ENCODE results near the gene RPS6KA2.
"Not testable (repeated sequence)": the region's sequence is repeated elsewhere in the genome, so short reads cannot be mapped to it uniquely, and the experiment has no call there.

Gene RPS6KA2

GRCh38 chr6:166591961-166592520 lies 35.0 kb downstream of the RPS6KA2 start:
- DNase-seq (ENCODE audit: low read depth), result no peak

GRCh38 chr6:166591026-166591425 lies 36.0 kb downstream of the RPS6KA2 start:
- no peak for DNase-seq (ENCODE audit: low read depth)

- no peak for DNase-seq (ENCODE audit: low read depth)
Measured at GRCh38 chr6:166589786-166590574, 37.1 kb downstream of the RPS6KA2 start.

- DNase-seq (ENCODE audit: low read depth), result no peak
Measured at GRCh38 chr6:166589337-166589731, 37.7 kb downstream of the RPS6KA2 start.

- no peak for DNase-seq (ENCODE audit: low read depth)
Measured at GRCh38 chr6:166588691-166589336, 38.2 kb downstream of the RPS6KA2 start.

- DNase-seq (ENCODE audit: low read depth), result no peak
Measured at GRCh38 chr6:166587631-166588413, 39.2 kb downstream of the RPS6KA2 start.

- DNase-seq (ENCODE audit: low read depth), result no peak
Measured at GRCh38 chr6:166586424-166587156, 40.5 kb downstream of the RPS6KA2 start, which contains the start of gene RAMACL. TSS of gene RAMACL (minus strand) at chr6:166586678. CDS start at chr6:166586477, 201 bp downstream.

GRCh38 chr6:166584853-166585429 lies 42.1 kb downstream of the RPS6KA2 start:
- DNase-seq (ENCODE audit: low read depth), result no peak

GRCh38 chr6:166584155-166584554 lies 42.9 kb downstream of the RPS6KA2 start:
- DNase-seq (ENCODE audit: low read depth), result no peak

- no peak for DNase-seq (ENCODE audit: low read depth)
Measured at GRCh38 chr6:166583230-166583965, 43.7 kb downstream of the RPS6KA2 start.

GRCh38 chr6:166582258-166582657 lies 44.8 kb downstream of the RPS6KA2 start:
- no peak for DNase-seq (ENCODE audit: low read depth)

GRCh38 chr6:166581801-166582200 lies 45.2 kb downstream of the RPS6KA2 start:
- DNase-seq (ENCODE audit: low read depth), result not testable (repeated sequence)

GRCh38 chr6:166581091-166581511 lies 46.0 kb downstream of the RPS6KA2 start:
- DNase-seq (ENCODE audit: low read depth), result no peak

GRCh38 chr6:166580076-166581050 lies 46.7 kb downstream of the RPS6KA2 start:
- DNase-seq (ENCODE audit: low read depth), result no peak

GRCh38 chr6:166579237-166579850 lies 47.7 kb downstream of the RPS6KA2 start:
- no peak for DNase-seq (ENCODE audit: low read depth)

- no peak for DNase-seq (ENCODE audit: low read depth)
Measured at GRCh38 chr6:166578536-166579236, 48.4 kb downstream of the RPS6KA2 start.

GRCh38 chr6:166575205-166575604 lies 51.8 kb downstream of the RPS6KA2 start:
- DNase-seq (ENCODE audit: low read depth), result no peak

Data from stimulated activated CD8-positive, alpha-beta memory T cell treated with anti-CD3 and anti-CD28 coated beads, Interleukin-15, amount 100 ng/mL, for 1 hour (primary cell).